Peyer's patch (tissue), 4 donors: ENCODE results near the gene JADE2.

Experiments
- POLR2A ChIP-seq, 2 donors: fragments of 450-650 bp; IDR thresholded peaks; one replicate each; pipeline ENCODE4 v1.5.1; 2017; ENCODE audit warnings: antibody characterized with exemption in 2 of 2, mild to moderate bottlenecking in 2 of 2, moderate library complexity in 2 of 2
- TF ChIP-seq, protein P1 (sequence below), 6 experiments: fragments of 450-650 bp in 4 of 6; fragments of 200-600 bp in 2 of 6; sonication (generic) in 1 of 6; IDR thresholded peaks; one replicate each; pipeline ENCODE4 v1.5.1; 2017 to 2019; ENCODE audit warnings: antibody characterized with exemption in 6 of 6, mild to moderate bottlenecking in 3 of 6, moderate library complexity in 1 of 6

- TF ChIP-seq, protein P1, sequence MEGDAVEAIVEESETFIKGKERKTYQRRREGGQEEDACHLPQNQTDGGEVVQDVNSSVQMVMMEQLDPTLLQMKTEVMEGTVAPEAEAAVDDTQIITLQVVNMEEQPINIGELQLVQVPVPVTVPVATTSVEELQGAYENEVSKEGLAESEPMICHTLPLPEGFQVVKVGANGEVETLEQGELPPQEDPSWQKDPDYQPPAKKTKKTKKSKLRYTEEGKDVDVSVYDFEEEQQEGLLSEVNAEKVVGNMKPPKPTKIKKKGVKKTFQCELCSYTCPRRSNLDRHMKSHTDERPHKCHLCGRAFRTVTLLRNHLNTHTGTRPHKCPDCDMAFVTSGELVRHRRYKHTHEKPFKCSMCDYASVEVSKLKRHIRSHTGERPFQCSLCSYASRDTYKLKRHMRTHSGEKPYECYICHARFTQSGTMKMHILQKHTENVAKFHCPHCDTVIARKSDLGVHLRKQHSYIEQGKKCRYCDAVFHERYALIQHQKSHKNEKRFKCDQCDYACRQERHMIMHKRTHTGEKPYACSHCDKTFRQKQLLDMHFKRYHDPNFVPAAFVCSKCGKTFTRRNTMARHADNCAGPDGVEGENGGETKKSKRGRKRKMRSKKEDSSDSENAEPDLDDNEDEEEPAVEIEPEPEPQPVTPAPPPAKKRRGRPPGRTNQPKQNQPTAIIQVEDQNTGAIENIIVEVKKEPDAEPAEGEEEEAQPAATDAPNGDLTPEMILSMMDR (IDR thresholded peaks at IDR 0.05) = no peak
- TF ChIP-seq POLR2A (IDR thresholded peaks at IDR 0.05) = no peak
These were observed 58.3 kb downstream of the JADE2 start for GRCh38 chr5:134583766-134584165.
